Globus pallidus (tissue), 1 donor: Measurements from ENCODE around the gene ABI1.
"Not testable (repeated sequence)": the region's sequence is repeated elsewhere in the genome, so short reads cannot be mapped to it uniquely, and the experiment has no call there.

ENCODE experiments used
- DNase-seq: peaks from one replicate; pipeline ENCODE4 v3.0.0-alpha.2; 2015; ENCODE audit warnings: low spot score

Gene ABI1

GRCh38 chr10:26860443-26861204, at the start of gene ABI1:
Gene ABI1, minus strand, starts transcription at chr10:26860958. Its CDS starts 95 bp downstream, at chr10:26860863.
- DNase-seq, result peak; percentile 99

GRCh38 chr10:26909753-26910152, 49.0 kb upstream of the ABI1 start:
- no peak for DNase-seq

- DNase-seq, result not testable (repeated sequence)
These were observed 44.6 kb upstream of the ABI1 start for GRCh38 chr10:26905253-26905781.

GRCh38 chr10:26903431-26904217, 42.9 kb upstream of the ABI1 start:
- no peak for DNase-seq

GRCh38 chr10:26892306-26892923, 31.7 kb upstream of the ABI1 start:
- not testable (repeated sequence) for DNase-seq

- DNase-seq, result peak; percentile 20
These were observed 30.2 kb upstream of the ABI1 start for GRCh38 chr10:26890956-26891355.

GRCh38 chr10:26887611-26888215, 27.0 kb upstream of the ABI1 start:
- DNase-seq, result no peak

GRCh38 chr10:26881600-26882331, 21.0 kb upstream of the ABI1 start:
- DNase-seq, result peak; percentile 65

- peak; percentile 38 for DNase-seq
These were observed 19.0 kb upstream of the ABI1 start for GRCh38 chr10:26879744-26880143.

GRCh38 chr10:26870766-26871165, 10.0 kb upstream of the ABI1 start:
- no peak for DNase-seq

- DNase-seq, result no peak
These were observed 8.8 kb upstream of the ABI1 start for GRCh38 chr10:26869528-26869927.

- no peak for DNase-seq
These were observed 2.8 kb upstream of the ABI1 start for GRCh38 chr10:26863351-26864076.

- DNase-seq, result no peak
These were observed 644 bp upstream of the ABI1 start for GRCh38 chr10:26861205-26861998.

GRCh38 chr10:26860102-26860442, 686 bp downstream of the ABI1 start:
- no peak for DNase-seq

- DNase-seq, result peak; percentile 49
These were observed 1.3 kb downstream of the ABI1 start for GRCh38 chr10:26859241-26860101.

- DNase-seq, result no peak
These were observed 2.1 kb downstream of the ABI1 start for GRCh38 chr10:26858707-26859034.

GRCh38 chr10:26857991-26858706, 2.6 kb downstream of the ABI1 start:
- no peak for DNase-seq

- not testable (repeated sequence) for DNase-seq
These were observed 3.2 kb downstream of the ABI1 start for GRCh38 chr10:26857553-26857952.
